Effector memory CD8-positive, alpha-beta T cell (primary cell): ENCODE results near the gene NUP88.

Experiments
- ATAC-seq: fragments of 150-1000 bp; cut with Tn5 transposase; replicated peaks from 2 replicates; pipeline ENCODE4 v1.10.0; 2021; ENCODE audit warnings: mild to moderate bottlenecking, moderate library complexity
- DNase-seq, 3 experiments: peaks; one replicate each; pipeline ENCODE4 v3.0.0; 2021
- H3K27ac Mint-ChIP-seq, 2 donors: one replicate each; pipeline ENCODE4 v1.8.0; 2022; ENCODE audit warnings: mild to moderate bottlenecking in 2 of 2, mixed read lengths in 2 of 2, moderate library complexity in 2 of 2
- H3K27me3 Mint-ChIP-seq, 2 donors: one replicate each; pipeline ENCODE4 v1.8.0; 2022; ENCODE audit warnings: mixed read lengths in 2 of 2
- H3K36me3 Mint-ChIP-seq: one replicate; pipeline ENCODE4 v1.8.0; 2022; ENCODE audit warnings: mild to moderate bottlenecking, moderate library complexity, mixed read lengths; ENCODE audit not compliant: insufficient read depth
- H3K4me1 Mint-ChIP-seq, 2 donors: one replicate each; pipeline ENCODE4 v1.8.0; 2022; ENCODE audit warnings: low read depth in 2 of 2, mixed read lengths in 2 of 2
- H3K4me3 Mint-ChIP-seq, 2 donors: one replicate each; pipeline ENCODE4 v1.8.0; 2022; ENCODE audit warnings: mild to moderate bottlenecking in 2 of 2, mixed read lengths in 2 of 2, moderate library complexity in 2 of 2
- H3K9me3 Mint-ChIP-seq, 2 donors: one replicate each; pipeline ENCODE4 v1.8.0; 2022; ENCODE audit warnings: mixed read lengths in 2 of 2

The NUP88 gene

GRCh38 chr17:5362162-5362811 is 57.2 kb downstream of the NUP88 start:
- Mint-ChIP-seq H3K4me1 (peaks cover 0 to 2% of the 10 kb centered on the region in 2 donors), H3K4me3 (no peak overlapping the region), H3K27ac (no peak overlapping the region), H3K9me3 (no peaks in the 10 kb centered on the region), H3K36me3 (peaks cover 52% of the 10 kb centered on the region), H3K27me3 (no peaks in the 10 kb centered on the region)
- DNase-seq (no peak), ATAC-seq (no peak)

- DNase-seq = no peak
- ATAC-seq = no peak
- Mint-ChIP-seq H3K27me3 (no peaks in the 10 kb centered on the region), H3K9me3 (no peaks in the 10 kb centered on the region), H3K4me1 (peaks cover 0 to 2% of the 10 kb centered on the region in 2 donors), H3K36me3 (peaks cover 60% of the 10 kb centered on the region), H3K4me3 (no peak overlapping the region), H3K27ac (no peak overlapping the region)
These were observed 58.0 kb downstream of the NUP88 start for GRCh38 chr17:5361426-5361825.

DNA sequence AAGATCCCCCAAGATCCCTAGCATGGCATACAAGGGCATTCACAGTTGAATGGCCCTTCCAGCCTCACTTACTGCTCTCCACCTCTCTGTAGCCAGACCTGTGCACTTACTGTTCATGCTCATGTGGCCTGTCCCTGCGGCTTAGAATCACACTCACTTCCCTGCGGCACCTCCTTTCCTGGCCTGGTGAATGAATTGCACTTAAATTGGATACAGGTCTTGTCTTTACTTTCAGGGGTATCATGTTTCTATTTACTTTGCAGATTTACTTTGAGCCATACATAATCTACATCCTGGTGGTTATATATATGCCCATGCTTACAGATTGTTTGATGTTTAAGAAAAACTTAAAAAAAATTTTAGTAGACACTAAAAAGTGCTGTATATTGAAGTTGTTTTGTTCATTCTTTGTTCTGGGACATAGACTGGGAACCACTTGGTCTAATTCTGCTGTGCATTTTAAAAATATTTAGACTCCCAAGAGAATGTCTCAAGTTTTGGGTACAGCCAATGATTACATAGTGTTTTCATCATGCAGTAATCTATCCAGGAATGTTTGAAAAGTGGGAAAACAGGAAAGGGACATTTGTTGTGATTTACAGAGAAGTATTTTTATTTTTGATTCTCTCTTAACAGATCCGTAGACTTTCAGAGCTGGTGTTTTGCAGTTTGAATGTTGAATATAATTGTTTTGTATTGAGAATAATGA is 63.9 kb downstream of the NUP88 start:
- Mint-ChIP-seq H3K9me3 (no peaks in the 10 kb centered on the region), H3K27me3 (no peaks in the 10 kb centered on the region), H3K4me1 (peaks cover 2 to 6% of the 10 kb centered on the region in 2 donors), H3K36me3 (peaks cover 71% of the 10 kb centered on the region), H3K27ac (peak overlapping the region in 1 of 2 donors; percentile 77), H3K4me3 (no peak overlapping the region)
- DNase-seq (no peak), ATAC-seq (no peak)

GRCh38 chr17:5354886-5355415 is 64.5 kb downstream of the NUP88 start:
- no peak for ATAC-seq
- H3K27ac Mint-ChIP-seq = peak overlapping the region in 1 of 2 donors; percentile 77
- H3K4me3 Mint-ChIP-seq = no peak overlapping the region
- H3K36me3 Mint-ChIP-seq = peaks cover 74% of the 10 kb centered on the region
- H3K27me3 Mint-ChIP-seq = no peaks in the 10 kb centered on the region
- peaks cover 2 to 6% of the 10 kb centered on the region in 2 donors for H3K4me1 Mint-ChIP-seq
- DNase-seq = no peak
- H3K9me3 Mint-ChIP-seq = no peaks in the 10 kb centered on the region

DNA sequence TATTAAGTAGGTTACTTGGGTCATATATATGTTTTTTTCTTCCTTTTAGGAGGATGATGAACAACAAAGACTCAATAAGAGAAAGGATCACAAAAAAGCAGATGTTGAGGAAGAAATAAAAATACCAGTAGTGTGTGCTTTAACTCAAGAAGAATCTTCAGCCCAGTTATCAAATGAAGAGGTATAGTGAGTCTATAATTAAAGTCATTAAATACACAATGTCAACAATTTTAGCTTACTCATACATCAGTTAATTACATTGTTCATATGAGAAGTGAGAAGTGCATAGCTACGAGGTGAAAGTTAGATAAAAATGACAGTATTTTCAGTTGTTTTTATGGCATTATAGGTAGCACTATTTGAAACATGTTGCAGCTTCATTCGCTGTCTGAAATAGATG is 65.2 kb downstream of the NUP88 start:
- no peaks in the 10 kb centered on the region for H3K27me3 Mint-ChIP-seq
- H3K36me3 Mint-ChIP-seq = peaks cover 76% of the 10 kb centered on the region

DNA sequence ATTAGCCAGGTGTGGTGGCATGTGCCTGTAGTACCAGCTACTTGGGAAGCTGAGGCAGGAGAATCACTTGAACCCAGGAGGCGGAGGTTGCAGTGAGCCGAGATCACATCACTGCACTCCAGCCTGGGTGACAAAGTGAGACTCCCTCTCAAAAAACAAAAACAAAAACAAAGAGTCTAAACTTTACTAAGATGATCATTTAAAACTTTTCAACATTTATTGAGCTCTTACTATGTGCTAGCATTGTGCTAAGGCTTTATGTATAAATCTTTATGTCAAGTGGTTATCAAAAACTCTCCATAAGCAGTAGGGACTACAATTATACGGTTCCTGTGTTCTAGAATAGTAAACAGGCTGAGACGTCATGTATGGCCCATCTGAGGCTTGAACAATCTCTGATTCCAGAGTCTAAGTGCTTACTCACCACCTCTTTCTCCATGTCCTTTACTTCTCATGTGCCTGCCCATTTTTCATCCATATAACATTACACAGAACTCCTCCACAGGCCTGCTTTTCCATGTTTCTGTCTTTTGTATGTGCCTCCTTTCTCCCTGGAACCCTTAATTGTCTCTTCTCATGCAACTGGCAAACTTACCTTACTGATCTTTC is 66.7 kb downstream of the NUP88 start:
- Mint-ChIP-seq H3K27me3 (no peaks in the 10 kb centered on the region), H3K27ac (peak overlapping the region in 1 of 2 donors; percentile 87)
- no peak for ATAC-seq

More for the DNA sequence above, 65.2 kb downstream of the NUP88 start:
- no peak for ATAC-seq
- H3K9me3 Mint-ChIP-seq = no peaks in the 10 kb centered on the region
- peak overlapping the region in 1 of 2 donors; percentile 87 for H3K27ac Mint-ChIP-seq
- H3K4me3 Mint-ChIP-seq = no peak overlapping the region
- DNase-seq = no peak
- peaks cover 2 to 6% of the 10 kb centered on the region in 2 donors for H3K4me1 Mint-ChIP-seq

GRCh38 chr17:5344914-5345313 is 74.5 kb downstream of the NUP88 start:
- peaks cover 55% of the 10 kb centered on the region for H3K36me3 Mint-ChIP-seq

More for the DNA sequence above, 66.7 kb downstream of the NUP88 start:
- H3K4me3 Mint-ChIP-seq = no peak overlapping the region
- H3K9me3 Mint-ChIP-seq = no peaks in the 10 kb centered on the region
- H3K4me1 Mint-ChIP-seq = peaks cover 2 to 6% of the 10 kb centered on the region in 2 donors
- H3K36me3 Mint-ChIP-seq = peaks cover 76% of the 10 kb centered on the region
- DNase-seq = no peak

More at GRCh38 chr17:5344914-5345313, 74.5 kb downstream of the NUP88 start:
- Mint-ChIP-seq H3K27me3 (no peaks in the 10 kb centered on the region), H3K27ac (peak overlapping the region in 1 of 2 donors; percentile 35), H3K9me3 (no peaks in the 10 kb centered on the region), H3K4me1 (no peaks in the 10 kb centered on the region), H3K4me3 (no peak overlapping the region)
- DNase-seq (no peak), ATAC-seq (peak; percentile 32)
